AG04449 (cell line): Measurements from ENCODE around the gene LBHD2.

Source experiments
- CTCF ChIA-PET: fragments of 350-600 bp; formaldehyde crosslinking; extraction: SDS; loops from one replicate; lab custom pipeline; 2021; ENCODE audit warnings: antibody characterized with exemption; lab: Yijun Ruan, JAX
- POLR2A ChIA-PET: fragments of 400-600, 350-600 bp; formaldehyde crosslinking; extraction: SDS; loops from one replicate; lab custom pipeline; 2020; ENCODE audit warnings: antibody characterized with exemption, inconsistent platforms; lab: Yijun Ruan, JAX
- DNase-seq: peaks from one replicate; pipeline ENCODE4 v3.0.0-alpha.2; 2010; ENCODE audit warnings: low read depth, low spot score
- H3K4me3 ChIP-seq: 2 replicates; pipeline ENCODE4 v1.5.1; 2011; ENCODE audit warnings: low read depth, mild to moderate bottlenecking, control low read depth, low read length
- TF ChIP-seq, protein P1 (sequence below): IDR thresholded peaks from one replicate; pipeline ENCODE4 v1.5.1; 2011; ENCODE audit warnings: mild to moderate bottlenecking, moderate library complexity, low read length, control low read depth, inconsistent platforms; ENCODE audit not compliant: insufficient read depth; ENCODE audit errors: missing control alignments

LBHD2 gene

DNA sequence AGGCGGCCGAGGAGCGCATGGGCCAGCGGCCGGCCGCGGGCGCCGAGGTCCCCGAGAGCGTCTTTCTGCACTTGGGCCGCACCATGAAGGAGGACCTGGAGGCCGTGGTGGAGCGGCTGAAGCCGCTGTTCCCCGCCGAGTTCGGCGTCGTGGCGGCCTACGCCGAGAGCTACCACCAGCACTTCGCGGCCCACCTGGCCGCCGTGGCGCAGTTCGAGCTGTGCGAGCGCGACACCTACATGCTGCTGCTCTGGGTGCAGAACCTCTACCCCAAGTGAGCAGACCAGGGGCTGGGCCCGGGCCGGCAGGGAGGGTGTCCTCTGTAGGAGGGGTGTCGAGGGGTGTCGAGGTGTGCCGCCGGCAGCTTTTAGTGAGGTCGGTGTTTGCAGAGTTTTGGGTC lies 43.3 kb downstream of the LBHD2 start:
- ChIA-PET CTCF (interaction anchor here (0.9 to 4.0 kb wide), 9 partner anchors 10 to 64 kb away, joined by 3 to 18 read pairs (median 4); no protein-coding TSS in a partner anchor), POLR2A (no interaction called here)
- TF ChIP-seq, protein P1, sequence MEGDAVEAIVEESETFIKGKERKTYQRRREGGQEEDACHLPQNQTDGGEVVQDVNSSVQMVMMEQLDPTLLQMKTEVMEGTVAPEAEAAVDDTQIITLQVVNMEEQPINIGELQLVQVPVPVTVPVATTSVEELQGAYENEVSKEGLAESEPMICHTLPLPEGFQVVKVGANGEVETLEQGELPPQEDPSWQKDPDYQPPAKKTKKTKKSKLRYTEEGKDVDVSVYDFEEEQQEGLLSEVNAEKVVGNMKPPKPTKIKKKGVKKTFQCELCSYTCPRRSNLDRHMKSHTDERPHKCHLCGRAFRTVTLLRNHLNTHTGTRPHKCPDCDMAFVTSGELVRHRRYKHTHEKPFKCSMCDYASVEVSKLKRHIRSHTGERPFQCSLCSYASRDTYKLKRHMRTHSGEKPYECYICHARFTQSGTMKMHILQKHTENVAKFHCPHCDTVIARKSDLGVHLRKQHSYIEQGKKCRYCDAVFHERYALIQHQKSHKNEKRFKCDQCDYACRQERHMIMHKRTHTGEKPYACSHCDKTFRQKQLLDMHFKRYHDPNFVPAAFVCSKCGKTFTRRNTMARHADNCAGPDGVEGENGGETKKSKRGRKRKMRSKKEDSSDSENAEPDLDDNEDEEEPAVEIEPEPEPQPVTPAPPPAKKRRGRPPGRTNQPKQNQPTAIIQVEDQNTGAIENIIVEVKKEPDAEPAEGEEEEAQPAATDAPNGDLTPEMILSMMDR, result no peak
- DNase-seq, result no peak
- H3K4me3 ChIP-seq, result no peak overlapping the region

DNA sequence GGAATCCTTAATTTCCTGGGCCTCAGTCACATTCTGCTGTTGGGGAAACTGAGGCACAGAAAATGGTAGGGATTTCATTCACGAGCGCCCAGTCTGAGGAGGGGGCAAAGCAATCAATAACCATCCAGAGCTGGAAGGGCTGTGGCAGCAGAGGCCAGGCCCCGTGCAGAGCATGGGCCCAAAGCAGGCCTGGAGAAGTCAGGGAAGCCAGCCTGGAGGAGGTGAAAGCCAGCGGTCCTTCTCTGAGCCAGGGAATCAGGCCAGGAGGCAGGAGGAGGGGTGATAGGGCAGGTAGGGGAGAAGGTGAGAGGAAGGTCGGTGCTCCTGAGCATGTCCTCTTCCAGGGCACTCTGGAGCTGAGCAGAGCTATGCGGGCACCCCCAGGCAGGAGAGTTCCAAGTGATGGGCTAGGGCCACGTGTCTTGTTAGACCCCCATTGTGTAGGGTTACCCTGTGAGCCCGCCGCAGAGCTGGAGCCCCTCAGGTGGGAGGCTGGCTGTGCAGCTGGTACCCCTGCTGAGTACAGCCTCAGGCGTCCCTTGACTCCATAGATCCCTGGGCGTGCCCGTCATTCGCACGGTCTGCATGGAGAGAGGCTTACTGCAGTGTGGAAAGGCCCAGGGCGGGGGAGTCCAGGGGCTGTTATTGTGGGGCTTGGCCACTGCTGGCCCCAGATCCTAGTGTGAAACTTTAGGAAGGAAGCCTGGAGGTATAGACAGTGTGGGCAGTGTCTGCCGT lies 44.0 kb downstream of the LBHD2 start:
- POLR2A ChIA-PET, result no interaction called here
- TF ChIP-seq, protein P1, result no peak
- DNase-seq, result no peak
- no peak overlapping the region for H3K4me3 ChIP-seq
- CTCF ChIA-PET, result interaction anchor here (0.9 to 2.1 kb wide), 6 partner anchors 9 to 63 kb away, joined by 3 to 8 read pairs (median 4); no protein-coding TSS in a partner anchor

DNA sequence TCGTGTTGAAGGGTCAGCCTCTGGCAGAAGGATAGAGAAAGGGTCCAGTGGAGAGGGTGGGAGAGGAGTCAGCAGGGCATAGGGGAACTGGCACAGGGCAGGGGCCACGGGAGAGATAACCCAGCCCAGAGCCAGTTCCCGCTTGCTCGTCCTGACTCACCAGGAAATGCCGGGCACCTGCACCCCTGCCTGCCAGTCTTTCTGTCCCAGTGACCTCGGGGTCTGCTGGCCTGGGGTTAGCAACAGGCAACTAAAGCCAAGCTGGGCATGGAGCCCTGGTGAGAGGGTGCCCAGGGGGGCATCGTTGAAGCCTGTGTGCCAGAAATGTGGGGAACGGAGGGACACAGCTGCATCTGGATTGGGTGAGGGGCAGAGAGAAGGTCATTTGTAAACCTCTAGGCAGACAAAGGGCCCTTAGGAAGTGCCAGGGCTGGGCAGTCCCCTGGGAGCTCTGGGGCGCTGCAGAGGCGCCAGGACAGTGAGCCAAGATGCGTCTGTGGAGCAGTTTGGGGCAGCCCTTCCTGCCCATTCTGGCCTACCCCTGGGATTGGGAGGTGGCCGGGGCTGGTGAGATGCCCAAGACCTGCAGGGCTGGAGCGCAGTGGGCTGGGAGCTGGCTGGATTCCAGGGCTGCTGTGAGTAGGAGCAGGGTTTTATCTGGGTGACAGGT lies 44.8 kb downstream of the LBHD2 start:
- no peak for DNase-seq
- TF ChIP-seq, protein P1, result no peak
- ChIA-PET CTCF (interaction anchor here (1.8 to 3.3 kb wide), 2 partner anchors 24 to 54 kb away, joined by 7 to 33 read pairs; no protein-coding TSS in a partner anchor), POLR2A (interaction anchor here (0.6 kb wide), 1 partner anchor 468 kb away, joined by 3 read pairs; no protein-coding TSS in a partner anchor)
- H3K4me3 ChIP-seq, result no peak overlapping the region

DNA sequence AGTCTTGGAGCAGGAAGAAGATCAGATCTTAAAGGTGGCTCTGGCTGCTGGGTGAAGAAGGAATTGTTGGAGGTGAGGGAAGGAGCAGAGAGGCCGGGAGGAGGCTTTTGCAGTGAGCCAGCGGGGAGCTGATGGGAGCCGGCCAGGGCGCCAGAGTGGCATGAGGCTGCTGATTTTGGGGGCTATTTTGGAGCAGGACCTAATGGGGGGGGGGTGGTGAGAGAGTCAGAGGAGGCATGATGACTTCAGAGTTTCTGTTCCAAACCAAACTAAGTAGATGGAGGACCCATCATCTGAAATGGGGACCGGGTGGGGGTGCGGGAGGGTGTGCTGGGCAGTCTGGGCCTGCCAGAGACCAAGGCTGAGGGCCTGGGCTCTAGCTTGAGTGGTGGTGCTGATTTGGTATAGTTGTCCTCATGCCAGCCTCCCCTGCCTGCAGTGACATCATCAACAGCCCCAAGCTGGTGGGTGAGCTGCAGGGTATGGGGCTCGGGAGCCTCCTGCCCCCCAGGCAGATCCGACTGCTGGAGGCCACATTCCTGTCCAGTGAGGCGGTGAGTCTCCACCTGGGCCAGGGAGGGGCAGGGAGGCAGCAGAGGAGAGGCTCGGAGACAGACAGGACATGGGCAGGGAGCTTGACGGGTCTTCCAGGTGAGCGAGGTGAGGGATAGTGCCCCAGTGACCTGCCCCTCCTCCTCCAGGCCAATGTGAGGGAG lies 45.4 kb downstream of the LBHD2 start:
- H3K4me3 ChIP-seq, result no peak overlapping the region
- TF ChIP-seq, protein P1, result no peak
- POLR2A ChIA-PET, result interaction anchor here (0.6 kb wide), 1 partner anchor 468 kb away, joined by 3 read pairs; no protein-coding TSS in a partner anchor
- DNase-seq, result no peak
- CTCF ChIA-PET, result interaction anchor here (1.3 to 3.3 kb wide), 2 partner anchors 21 to 24 kb away, joined by 3 to 33 read pairs; no protein-coding TSS in a partner anchor

DNA sequence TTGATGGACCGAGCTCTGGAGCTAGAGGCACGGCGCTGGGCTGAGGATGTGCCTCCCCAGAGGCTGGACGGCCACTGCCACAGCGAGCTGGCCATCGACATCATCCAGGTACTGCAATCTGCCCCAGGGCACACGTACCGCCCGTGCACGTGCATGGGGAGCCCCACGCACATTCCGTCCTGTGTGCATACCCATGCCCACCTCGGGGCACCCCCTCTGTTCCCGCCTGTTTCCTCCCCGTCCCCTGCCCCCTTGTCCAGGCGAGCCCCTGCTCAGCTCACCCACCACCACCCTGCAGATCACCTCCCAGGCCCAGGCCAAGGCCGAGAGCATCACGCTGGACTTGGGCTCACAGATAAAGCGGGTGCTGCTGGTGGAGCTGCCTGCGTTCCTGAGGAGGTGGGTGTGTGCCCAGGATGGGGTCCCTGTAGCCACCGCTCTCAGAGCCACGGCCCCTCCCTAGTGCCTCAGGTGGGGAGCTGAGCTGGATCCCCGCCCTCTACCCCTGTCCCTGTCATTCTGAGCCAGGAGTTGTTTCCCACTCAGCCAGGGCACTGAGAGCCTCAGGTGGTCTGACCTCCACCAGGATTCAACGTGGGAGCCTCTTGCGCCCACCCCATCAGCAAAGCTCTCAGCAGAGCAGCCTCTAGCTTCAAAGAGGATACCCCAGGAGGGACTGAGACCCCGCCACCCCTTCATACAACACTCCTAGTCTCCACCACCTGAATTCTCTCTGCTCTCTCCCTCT lies 46.2 kb downstream of the LBHD2 start:
- no peak overlapping the region for H3K4me3 ChIP-seq
- ChIA-PET CTCF (interaction anchor here (0.6 to 3.3 kb wide), 7 partner anchors 11 to 165 kb away, joined by 3 to 33 read pairs (median 3); no protein-coding TSS in a partner anchor), POLR2A (no interaction called here)
- DNase-seq, result no peak
- TF ChIP-seq, protein P1, result no peak
